Fibroblast of pulmonary artery (primary cell): ENCODE results near the gene ZFHX3.

Source experiments
- DNase-seq: peaks from one replicate; pipeline ENCODE4 v3.0.0-alpha.2; 2010; ENCODE audit warnings: low read depth
- H3K4me3 ChIP-seq: replicated peaks from 2 replicates; pipeline ENCODE4 v1.5.1; 2011; ENCODE audit warnings: low read depth, mild to moderate bottlenecking, control low read depth, low read length, moderate library complexity
- TF ChIP-seq, protein P1 (sequence below): IDR thresholded peaks from 2 replicates; pipeline ENCODE4 v1.5.1; 2011; ENCODE audit warnings: mild to moderate bottlenecking, control low read depth, low read length, inconsistent platforms; ENCODE audit errors: missing control alignments

ZFHX3 gene

DNA sequence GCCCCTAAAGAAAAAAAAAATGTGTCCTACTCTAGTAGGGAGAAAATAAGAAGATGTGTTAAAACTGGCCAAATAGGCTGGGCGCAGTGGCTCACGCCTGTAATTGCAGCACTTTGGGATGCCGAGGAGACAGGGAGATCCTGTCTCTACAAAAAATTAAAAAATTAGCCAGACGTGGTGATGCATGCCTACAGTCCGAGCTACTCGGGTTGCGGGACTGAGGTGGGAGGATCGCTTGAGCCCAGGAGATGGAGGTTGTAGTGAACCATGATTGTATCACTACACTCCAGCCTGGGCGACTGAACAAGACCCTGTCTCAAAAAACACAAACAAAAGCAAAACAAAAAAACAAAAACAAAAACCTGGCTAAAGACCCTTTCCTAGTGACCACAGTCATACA is 15.9 kb downstream of the ZFHX3 start:
- H3K4me3 ChIP-seq = no peak overlapping the region
- no peak for DNase-seq
- TF ChIP-seq, protein P1, sequence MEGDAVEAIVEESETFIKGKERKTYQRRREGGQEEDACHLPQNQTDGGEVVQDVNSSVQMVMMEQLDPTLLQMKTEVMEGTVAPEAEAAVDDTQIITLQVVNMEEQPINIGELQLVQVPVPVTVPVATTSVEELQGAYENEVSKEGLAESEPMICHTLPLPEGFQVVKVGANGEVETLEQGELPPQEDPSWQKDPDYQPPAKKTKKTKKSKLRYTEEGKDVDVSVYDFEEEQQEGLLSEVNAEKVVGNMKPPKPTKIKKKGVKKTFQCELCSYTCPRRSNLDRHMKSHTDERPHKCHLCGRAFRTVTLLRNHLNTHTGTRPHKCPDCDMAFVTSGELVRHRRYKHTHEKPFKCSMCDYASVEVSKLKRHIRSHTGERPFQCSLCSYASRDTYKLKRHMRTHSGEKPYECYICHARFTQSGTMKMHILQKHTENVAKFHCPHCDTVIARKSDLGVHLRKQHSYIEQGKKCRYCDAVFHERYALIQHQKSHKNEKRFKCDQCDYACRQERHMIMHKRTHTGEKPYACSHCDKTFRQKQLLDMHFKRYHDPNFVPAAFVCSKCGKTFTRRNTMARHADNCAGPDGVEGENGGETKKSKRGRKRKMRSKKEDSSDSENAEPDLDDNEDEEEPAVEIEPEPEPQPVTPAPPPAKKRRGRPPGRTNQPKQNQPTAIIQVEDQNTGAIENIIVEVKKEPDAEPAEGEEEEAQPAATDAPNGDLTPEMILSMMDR = no peak

DNA sequence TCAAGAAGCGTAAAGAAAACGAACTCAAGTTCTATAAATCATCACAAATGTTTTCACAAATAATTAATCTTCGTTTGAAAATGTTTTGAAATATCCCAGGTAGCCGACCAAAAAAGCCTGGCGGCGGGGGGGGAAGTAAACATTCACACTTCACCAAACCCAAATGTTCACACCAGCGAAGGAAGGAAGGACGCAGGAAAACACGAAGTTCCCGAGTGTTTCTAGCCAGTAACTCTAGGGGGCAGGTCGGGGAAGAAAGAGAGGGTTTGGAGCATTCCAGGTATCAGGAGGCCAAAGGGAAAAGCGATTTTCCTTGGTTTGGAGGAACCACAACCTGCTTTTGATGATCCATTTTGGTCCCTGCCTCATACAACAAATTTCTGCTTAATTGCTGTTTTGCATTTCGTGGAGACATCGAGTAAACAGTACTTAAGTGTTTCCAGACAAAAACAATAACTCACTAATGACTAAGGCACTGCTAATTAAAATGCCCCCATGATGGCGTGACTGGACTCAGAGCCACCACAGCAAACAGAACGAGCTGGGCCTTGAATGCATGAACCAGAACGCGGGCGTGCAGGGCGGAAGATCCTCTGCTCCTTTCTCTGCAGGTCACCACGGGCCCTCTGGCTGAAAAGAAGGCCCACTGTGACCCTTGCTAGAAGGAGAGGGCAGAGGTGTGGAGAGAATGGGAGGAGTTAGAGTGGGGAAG is 16.6 kb downstream of the ZFHX3 start:
- TF ChIP-seq, protein P1 = no peak
- DNase-seq = no peak

DNA sequence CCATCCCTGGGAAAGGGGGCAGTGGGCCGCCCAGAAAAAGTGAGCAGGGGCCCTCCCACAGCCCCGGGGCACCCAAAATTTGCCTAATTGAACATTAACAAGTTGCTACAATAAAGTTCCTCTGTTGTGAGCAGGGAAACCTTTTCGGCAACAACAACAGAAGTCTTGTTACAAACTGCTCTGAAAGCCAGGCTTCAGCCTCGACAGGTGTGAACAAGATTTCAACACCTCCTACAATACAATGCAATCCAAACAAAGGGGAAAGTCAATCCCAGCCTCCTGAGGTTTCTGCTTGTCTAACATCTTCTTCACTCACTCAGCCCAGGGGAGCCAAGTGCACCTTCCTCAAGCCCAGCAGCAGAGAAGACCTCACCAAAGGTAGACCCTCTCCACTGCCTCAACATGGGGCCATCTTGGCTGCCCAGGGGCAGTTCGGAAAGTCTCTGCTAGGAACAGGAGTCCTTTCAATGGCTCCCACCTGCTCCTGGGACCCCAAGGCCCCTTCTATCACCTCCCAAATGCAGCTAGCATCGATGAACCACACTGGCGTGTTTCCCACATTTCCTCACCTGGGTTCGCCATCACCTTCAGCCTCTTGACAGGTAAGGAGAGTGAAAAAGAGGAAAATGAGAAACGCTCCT is 19.1 kb downstream of the ZFHX3 start:
- no peak for DNase-seq
- H3K4me3 ChIP-seq = no peak overlapping the region
- TF ChIP-seq, protein P1 = no peak

More for the DNA sequence above, 16.6 kb downstream of the ZFHX3 start:
- H3K4me3 ChIP-seq = no peak overlapping the region

DNA sequence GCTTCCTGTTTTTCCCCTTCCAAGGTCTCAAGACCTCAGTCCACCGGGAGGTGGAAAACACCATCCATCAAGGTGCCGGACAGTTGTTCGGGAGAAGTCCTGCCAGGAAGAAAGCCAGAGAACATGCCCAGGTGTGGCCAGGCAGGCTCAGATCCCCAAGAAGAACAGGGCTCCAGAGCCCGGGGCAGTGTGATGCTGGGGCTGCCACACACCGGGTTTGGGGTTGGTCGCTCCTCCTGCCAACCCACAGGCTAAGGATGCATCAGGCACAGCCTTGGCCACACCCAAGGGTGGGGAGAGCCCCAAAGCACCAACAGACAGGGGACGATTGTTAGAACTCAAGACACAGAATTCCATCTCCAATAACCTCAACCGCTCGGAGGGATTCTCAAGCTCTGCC is 19.7 kb downstream of the ZFHX3 start:
- no peak overlapping the region for H3K4me3 ChIP-seq
- TF ChIP-seq, protein P1 = no peak

DNA sequence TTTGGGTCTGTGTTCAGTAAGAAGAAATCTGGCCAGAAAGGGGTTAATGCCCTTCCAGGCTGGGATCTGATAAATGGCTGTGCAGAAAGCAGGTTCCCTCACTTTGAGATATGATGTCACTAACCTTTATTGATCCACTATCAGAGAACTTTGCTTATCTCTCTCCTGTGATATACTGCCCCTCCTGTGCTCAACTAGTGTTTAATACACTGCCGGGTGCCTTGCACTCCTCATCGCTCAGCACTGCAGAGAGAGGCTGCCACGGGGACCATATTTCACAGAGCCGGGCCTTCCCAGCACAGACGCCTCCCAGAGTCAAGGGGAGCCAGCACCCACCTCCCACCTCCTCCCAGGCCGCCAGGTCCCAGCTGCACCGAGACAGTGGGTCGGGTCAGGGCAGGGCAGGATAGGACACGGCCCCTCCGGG is 20.2 kb downstream of the ZFHX3 start:
- TF ChIP-seq, protein P1 = no peak
- H3K4me3 ChIP-seq = no peak overlapping the region
- DNase-seq = no peak

More for the DNA sequence above, 19.7 kb downstream of the ZFHX3 start:
- DNase-seq = no peak

DNA sequence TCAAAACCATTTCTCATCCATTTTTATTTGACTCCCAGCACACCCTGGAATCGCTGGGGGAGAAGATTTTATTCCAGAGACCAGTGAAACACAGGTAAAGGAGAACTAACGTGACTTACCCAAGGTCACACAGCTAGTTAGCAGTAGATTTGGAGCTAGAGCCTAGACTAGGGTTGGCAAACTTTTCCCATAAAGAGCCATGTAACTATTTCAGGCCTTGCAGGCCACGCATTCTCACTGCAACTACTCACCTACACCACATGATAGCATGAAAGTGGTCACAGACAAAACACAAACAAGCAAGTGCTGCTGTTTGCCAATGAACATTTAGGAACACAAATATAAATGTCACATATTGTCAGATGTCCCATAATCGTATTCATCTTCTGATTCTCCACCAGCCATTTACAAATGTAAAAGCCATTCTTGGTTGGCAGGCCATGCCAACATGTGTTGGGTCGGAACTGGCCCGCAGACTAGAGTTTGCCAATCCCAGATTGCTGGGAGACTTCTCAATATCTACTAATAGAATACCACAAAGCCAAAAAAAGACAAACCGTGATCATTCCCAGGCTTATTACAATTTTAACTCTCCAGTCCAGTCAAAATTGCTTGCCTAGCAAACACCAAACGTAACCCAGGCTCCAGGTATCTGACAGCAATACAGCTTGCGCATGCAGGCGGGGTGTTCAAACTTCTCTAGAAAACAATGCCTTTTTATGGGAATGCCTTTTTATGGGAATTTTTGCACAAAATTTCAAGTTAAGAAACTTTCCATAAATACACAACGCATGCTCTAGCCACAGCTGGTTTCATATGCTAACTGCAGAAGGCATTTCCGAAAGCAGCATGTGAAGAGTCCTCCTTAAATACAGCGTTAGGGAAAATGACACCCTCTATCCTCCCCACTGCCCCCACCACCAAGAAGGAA is 20.9 kb downstream of the ZFHX3 start:
- no peak for DNase-seq
- H3K4me3 ChIP-seq = no peak overlapping the region

More for the DNA sequence above, 20.9 kb downstream of the ZFHX3 start:
- TF ChIP-seq, protein P1 = no peak
